ENCODE results near the gene NRIP3. TPM values are rescaled to one million over a fixed set of nuclear protein-coding genes. Genes with fewer than 3 reads are reported as not detected.
A peak's percentile ranks its signal among the peaks of the same experiment; 100 is the strongest.

Gene NRIP3
- total and polyA plus RNA-seq, 2 donors (not counting 3 experiments of a cell fraction or from before 2014, with no cell fraction given) = 3.7 to 9.9 TPM

- no peak for FAIRE-seq
- POLR2A ChIA-PET = interaction anchor here (1.2 kb wide), 1 partner anchor 15 kb away, joined by 3 read pairs; the partner anchor contains the start of gene NRIP3
- Histone ChIP-seq H3K9me3 (replicated peaks; ENCODE audit: control insufficient read depth, insufficient read depth, low read length) (no peaks in the 10 kb centered on the region), H3K9me1 (replicated peaks; ENCODE audit: control insufficient read depth, extremely low read depth, insufficient read depth, low read length) (no peaks in the 10 kb centered on the region), H3K36me3 (ENCODE audit: control insufficient read depth in 2 of 2, extremely low read depth in 1 of 2, insufficient read depth in 2 of 2, low read length in 2 of 2) (no peaks in the 10 kb centered on the region), H3K4me3 (replicated peaks in 1 of 3; ENCODE audit: insufficient read depth in 1 of 3, low read depth in 1 of 3, low read length in 3 of 3) (no peak overlapping the region), H3K79me2 (ENCODE audit: control insufficient read depth, insufficient read depth, low read length) (no peaks in the 10 kb centered on the region), H3K4me2 (ENCODE audit: insufficient read depth, low read length) (no peak overlapping the region), H3K27ac (ENCODE audit: insufficient read depth, low read depth, low read length) (no peak overlapping the region), H3K9ac (replicated peaks; ENCODE audit: extremely low read depth, insufficient read depth, low read length) (no peak overlapping the region), H4K20me1 (replicated peaks; ENCODE audit: control insufficient read depth, extremely low read depth, insufficient read depth, low read length) (no peaks in the 10 kb centered on the region), H3K4me1 (ENCODE audit: control insufficient read depth, extremely low read depth, insufficient read depth, low read length) (no peaks in the 10 kb centered on the region), H3K27me3 (ENCODE audit: control insufficient read depth in 2 of 2, insufficient read depth in 2 of 2, low read length in 2 of 2) (no peaks in the 10 kb centered on the region), H2AFZ (ENCODE audit: low read depth, low read length) (no peak overlapping the region)
- CTCF ChIA-PET = no interaction called here
- no peak for TF ChIP-seq MYC (IDR thresholded peaks at IDR 0.05; ENCODE audit: low read depth, low read length)
- TF ChIP-seq JUN (IDR thresholded peaks at IDR 0.05; ENCODE audit: borderline replicate concordance, insufficient read depth, insufficient read length, low read depth) = no peak
- peak; percentile 13 for TF ChIP-seq GATA2 (IDR thresholded peaks at IDR 0.05; ENCODE audit: insufficient read depth, insufficient read length, low read depth, low read length)
- no peak for TF ChIP-seq POLR2A (IDR thresholded peaks at IDR 0.05; ENCODE audit: low read depth, low read length)
- intact Hi-C loops (cut with micrococcal nuclease) = no loop called here
- BruUV-seq (replicated peaks) = no TSS peak
- no peak for DNase-seq (ENCODE audit: low read depth, low spot score)
- dilution Hi-C loops (cut with MboI; ENCODE audit: extremely low pct_ligation_motif_present, low sequenced_read_pairs) = no loop called here
Measured at GRCh38 chr11:8988329-8989234, 15.2 kb downstream of the NRIP3 start.

- H3K9me1 ChIP-seq (replicated peaks; ENCODE audit: control insufficient read depth, extremely low read depth, insufficient read depth, low read length) = no peaks in the 10 kb centered on the region
- no peak overlapping the region for H3K4me2 ChIP-seq (ENCODE audit: insufficient read depth, low read length)
- H2AFZ ChIP-seq (ENCODE audit: low read depth, low read length) = no peak overlapping the region
- H3K4me1 ChIP-seq (ENCODE audit: control insufficient read depth, extremely low read depth, insufficient read depth, low read length) = no peaks in the 10 kb centered on the region
- no peak overlapping the region for H3K9ac ChIP-seq (replicated peaks; ENCODE audit: extremely low read depth, insufficient read depth, low read length)
- BruUV-seq (replicated peaks) = no TSS peak
- H3K4me3 ChIP-seq (replicated peaks in 1 of 3; ENCODE audit: insufficient read depth in 1 of 3, low read depth in 1 of 3, low read length in 3 of 3) = no peak overlapping the region
- ChIA-PET CTCF (no interaction called here), POLR2A (no interaction called here)
- H4K20me1 ChIP-seq (replicated peaks; ENCODE audit: control insufficient read depth, extremely low read depth, insufficient read depth, low read length) = no peaks in the 10 kb centered on the region
- no peaks in the 10 kb centered on the region for H3K36me3 ChIP-seq (ENCODE audit: control insufficient read depth in 2 of 2, extremely low read depth in 1 of 2, insufficient read depth in 2 of 2, low read length in 2 of 2)
- no peak overlapping the region for H3K27ac ChIP-seq (ENCODE audit: insufficient read depth, low read depth, low read length)
- no peak for FAIRE-seq
- no peaks in the 10 kb centered on the region for H3K9me3 ChIP-seq (replicated peaks; ENCODE audit: control insufficient read depth, insufficient read depth, low read length)
- TF ChIP-seq CTCF (IDR thresholded peaks at IDR 0.05; ENCODE audit: extremely low read depth in 1 of 2, insufficient read depth in 1 of 2, low read depth in 1 of 2, low read length in 2 of 2) (no peak), POLR2AphosphoS5 (IDR thresholded peaks at IDR 0.05; ENCODE audit: insufficient read depth, low read depth, low read length) (no peak), GATA2 (IDR thresholded peaks at IDR 0.05; ENCODE audit: insufficient read depth, insufficient read length, low read depth, low read length) (no peak), POLR2A (IDR thresholded peaks at IDR 0.05; ENCODE audit: low read depth, low read length) (no peak), MYC (IDR thresholded peaks at IDR 0.05; ENCODE audit: low read depth, low read length) (no peak), EZH2 (IDR thresholded peaks at IDR 0.05; ENCODE audit: borderline replicate concordance, low read depth, low read length, severe bottlenecking) (no peak), FOS (IDR thresholded peaks at IDR 0.05; ENCODE audit: borderline replicate concordance, insufficient read depth, low read length) (no peak), MAX (IDR thresholded peaks at IDR 0.05; ENCODE audit: insufficient read depth, insufficient read length) (no peak), JUN (IDR thresholded peaks at IDR 0.05; ENCODE audit: borderline replicate concordance, insufficient read depth, insufficient read length, low read depth) (no peak)
- no peak for DNase-seq (ENCODE audit: low read depth, low spot score)
- intact Hi-C loops (cut with micrococcal nuclease) (no loop called here), dilution Hi-C loops (cut with MboI; ENCODE audit: extremely low pct_ligation_motif_present, low sequenced_read_pairs) (no loop called here)
- H3K79me2 ChIP-seq (ENCODE audit: control insufficient read depth, insufficient read depth, low read length) = no peaks in the 10 kb centered on the region
- no peaks in the 10 kb centered on the region for H3K27me3 ChIP-seq (ENCODE audit: control insufficient read depth in 2 of 2, insufficient read depth in 2 of 2, low read length in 2 of 2)
Measured at GRCh38 chr11:8987446-8987845, 16.4 kb downstream of the NRIP3 start.

All from endothelial cell of umbilical vein (primary cell).